ENCODE measurements around the gene STIMATE. TPM values are rescaled to one million over a fixed set of nuclear protein-coding genes. Genes with fewer than 3 reads are reported as not detected.

STIMATE gene
- total and polyA plus RNA-seq, 2 of the 4 experiments (the other 2 are of a cell fraction), result 10.6 to 17.8 TPM

- no peak overlapping the region for H4K8ac ChIP-seq (ENCODE audit: low read depth in 2 of 2, low read length in 2 of 2)
- BruUV-seq (replicated peaks), result no TSS peak
- H3K23ac ChIP-seq (ENCODE audit: low read depth, low read length), result no peak overlapping the region
- ChIA-PET CTCF (no interaction called here), POLR2A (ENCODE audit: unreplicated experiment) (no interaction called here)
- no peak overlapping the region for H3K14ac ChIP-seq (replicated peaks; ENCODE audit: low read depth, low read length)
- no peak overlapping the region for H3K27ac ChIP-seq (ENCODE audit: insufficient read depth, low read length)
- no peaks in the 10 kb centered on the region for H3K9me3 ChIP-seq (ENCODE audit: control insufficient read depth, insufficient read depth, low read length)
- H2BK120ac ChIP-seq (ENCODE audit: low read depth, low read length), result no peak overlapping the region
- TF ChIP-seq ELK1 (IDR thresholded peaks at IDR 0.05; ENCODE audit: borderline replicate concordance, low read depth, low read length), result no peak
- no peak for TF ChIP-seq FOS (IDR thresholded peaks at IDR 0.05; ENCODE audit: low read depth, low read length)
- TF ChIP-seq SMC3 (IDR thresholded peaks at IDR 0.05; ENCODE audit: low read depth, low read length), result no peak
- H2BK5ac ChIP-seq (ENCODE audit: low read depth, low read length, poor library complexity, severe bottlenecking), result no peak overlapping the region
- intact Hi-C loops (cut with micrococcal nuclease) (no loop called here), dilution Hi-C loops (cut with HindIII; ENCODE audit: low sequenced_read_pairs, unreplicated experiment) (no loop called here), in situ Hi-C loops (cut with MboI; ENCODE audit: low sequenced_read_pairs) (no loop called here)
- 20% methylated on average over 2 of the region's 9 CpGs; no CpG with 5 or more reads in 1 of the 2 experiments for WGBS, 2 experiments (ENCODE audit: extremely low coverage in 2 of 2, insufficient read length in 1 of 2)
- H3K9me1 ChIP-seq (ENCODE audit: insufficient read depth, low read length), result no peaks in the 10 kb centered on the region
- no peak overlapping the region for H2BK15ac ChIP-seq (ENCODE audit: low read depth, low read length)
- no peak overlapping the region for H3K4me3 ChIP-seq (ENCODE audit: insufficient read depth, low read depth, low read length)
- H3K18ac ChIP-seq (ENCODE audit: low read depth, low read length), result no peak overlapping the region
- H2AK9ac ChIP-seq (replicated peaks; ENCODE audit: low read depth, low read length, poor library complexity), result no peak overlapping the region
- DNase-seq, result no peak
- ATAC-seq (ENCODE audit: low read depth), result no peak
- no peak overlapping the region for H2BK20ac ChIP-seq (ENCODE audit: low read depth, low read length)
- H3K4ac ChIP-seq (ENCODE audit: low read depth, low read length), result no peak overlapping the region
- no peak overlapping the region for H4K5ac ChIP-seq (ENCODE audit: low read depth, low read length)
- H3K4me1 ChIP-seq (ENCODE audit: control insufficient read depth, insufficient read depth, low read length), result peaks cover 1% of the 10 kb centered on the region; the same call in 1 of the 2 replicates
- H4K91ac ChIP-seq (ENCODE audit: insufficient read depth, low read depth, low read length), result no peak overlapping the region
- H2AFZ ChIP-seq (replicated peaks; ENCODE audit: low read length, poor library complexity), result no peak overlapping the region
- no peaks in the 10 kb centered on the region for H3K79me1 ChIP-seq (ENCODE audit: low read depth in 1 of 2, low read length in 2 of 2)
- H3K4me2 ChIP-seq (ENCODE audit: low read depth, low read length), result no peak overlapping the region
- H3K9ac ChIP-seq (ENCODE audit: low read depth, low read length), result no peak overlapping the region
- H3K56ac ChIP-seq (ENCODE audit: extremely low read depth, insufficient read depth, low read length), result no peak overlapping the region
- H3K27me3 ChIP-seq (ENCODE audit: control insufficient read depth, insufficient read depth, low read length), result peaks cover 19% of the 10 kb centered on the region; the same call in 1 of the 2 replicates
- H4K20me1 ChIP-seq (ENCODE audit: insufficient read depth, low read length), result no peaks in the 10 kb centered on the region
- no peak overlapping the region for H2AK5ac ChIP-seq (ENCODE audit: low read depth, low read length)
- no peaks in the 10 kb centered on the region for H3K36me3 ChIP-seq (ENCODE audit: control insufficient read depth, insufficient read depth, low read length)
Observed at GRCh38 chr3:52795298-52795900, 101.9 kb downstream of the STIMATE start.

All from IMR-90 (cell line).